ENCODE data around the gene SEMA3C. TPM values are rescaled to one million over a fixed set of nuclear protein-coding genes. Genes with fewer than 3 reads are reported as not detected.

SEMA3C gene
- total RNA-seq, 2 experiments from 2014 or later = not detected

DNA sequence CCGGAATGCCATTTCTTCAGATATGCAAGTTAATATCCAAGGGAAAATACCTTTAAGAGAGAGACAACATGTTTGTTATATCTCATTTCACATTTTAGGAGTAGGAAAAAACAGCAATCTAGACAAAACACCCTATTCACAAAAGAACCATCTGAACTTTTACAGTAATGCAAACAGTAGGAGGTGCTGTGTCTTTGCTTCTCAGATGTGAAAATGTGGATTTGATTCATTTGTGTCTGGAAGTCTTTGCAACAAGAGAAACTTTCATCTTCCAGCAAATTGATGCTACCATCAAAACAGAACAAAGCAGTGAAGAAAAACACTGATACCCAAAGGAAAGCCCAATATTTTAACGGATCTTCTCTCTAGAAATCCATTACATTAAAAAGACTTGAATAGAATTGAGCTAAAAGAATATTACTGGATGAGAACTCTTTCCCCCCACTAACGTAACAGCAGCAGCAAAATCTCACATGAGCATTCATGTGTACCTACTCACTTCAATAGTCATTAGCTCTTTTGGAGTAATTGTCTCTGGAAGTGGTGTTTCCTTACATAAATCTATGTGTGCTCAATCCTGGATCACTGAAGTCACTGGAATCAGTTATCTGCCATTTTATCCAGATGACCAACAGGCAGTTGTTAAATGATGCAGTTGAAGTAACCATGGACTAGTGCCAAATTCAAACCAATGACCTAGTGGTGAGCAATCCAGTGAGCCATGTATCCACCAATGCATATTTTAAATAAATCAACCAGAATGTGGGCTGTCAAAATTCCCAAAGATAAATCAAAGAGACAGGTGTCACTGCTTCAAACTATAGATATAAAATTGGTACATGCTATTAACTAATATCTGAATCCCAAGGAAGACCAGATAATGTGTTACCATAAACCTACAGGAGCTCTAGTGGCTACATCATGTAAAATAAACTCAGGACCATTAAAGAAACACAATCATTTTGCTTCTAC, 1.8 kb downstream of the SEMA3C start:
- POLR2A ChIA-PET = no interaction called here

DNA sequence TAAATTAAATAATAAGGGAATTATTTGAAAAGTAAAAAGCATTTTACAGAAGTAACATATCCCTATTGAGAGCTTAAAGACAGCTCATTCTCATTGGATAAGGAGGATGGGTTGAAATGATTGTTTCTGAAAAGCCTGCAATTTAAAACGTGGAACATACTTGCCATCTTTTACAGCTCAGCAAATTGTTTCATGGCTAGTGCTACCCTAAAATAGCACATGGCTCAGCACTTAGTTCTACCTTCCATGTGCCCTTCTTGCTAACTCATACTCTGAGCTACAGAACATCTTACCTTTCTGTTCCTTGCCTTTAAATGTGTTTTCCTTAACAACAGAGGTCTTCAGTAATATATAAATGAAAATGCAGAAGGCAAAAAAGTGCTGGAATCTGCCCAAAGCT, 8.6 kb downstream of the SEMA3C start:
- H3K4me1 Mint-ChIP-seq = no peaks in the 10 kb centered on the region
- no peaks in the 10 kb centered on the region for H3K27me3 Mint-ChIP-seq
- H3K9me3 Mint-ChIP-seq = peaks cover 4% of the 10 kb centered on the region
- ChIA-PET CTCF (no interaction called here), POLR2A (no interaction called here)
- no peaks in the 10 kb centered on the region for H3K36me3 Mint-ChIP-seq (ENCODE audit: low read depth)
- no peak overlapping the region for H3K4me3 Mint-ChIP-seq
- no peak overlapping the region for H3K27ac Mint-ChIP-seq
- no peak for DNase-seq

More for the DNA sequence above, 1.8 kb downstream of the SEMA3C start:
- Mint-ChIP-seq H3K9me3 (peaks cover 4% of the 10 kb centered on the region), H3K4me3 (no peak overlapping the region), H3K36me3 (ENCODE audit: low read depth) (no peaks in the 10 kb centered on the region), H3K4me1 (peaks cover 5% of the 10 kb centered on the region), H3K27me3 (peaks cover 34% of the 10 kb centered on the region), H3K27ac (no peak overlapping the region)
- no peak for DNase-seq
- CTCF ChIA-PET = no interaction called here

DNA sequence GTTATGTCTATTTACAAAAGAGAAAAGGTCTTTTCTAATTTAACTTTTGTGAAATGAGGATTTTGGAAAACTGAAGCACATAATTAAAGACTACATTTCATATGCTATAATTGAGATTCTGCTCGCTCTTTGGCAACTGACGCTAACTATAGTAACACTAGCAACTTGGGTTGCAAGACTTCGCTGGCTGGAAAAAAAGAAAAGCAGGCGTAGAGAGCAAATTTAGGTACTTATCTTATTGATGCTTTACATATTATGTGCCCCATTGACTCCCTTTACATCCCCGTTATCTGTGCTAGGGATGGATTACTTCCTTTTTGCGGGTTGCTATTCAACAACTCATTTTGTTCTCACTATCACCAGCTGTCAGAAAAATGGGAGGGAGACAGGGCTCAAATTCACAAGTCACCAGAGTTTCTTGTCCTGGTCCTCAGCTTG, 10.5 kb downstream of the SEMA3C start:
- Mint-ChIP-seq H3K27ac (no peak overlapping the region), H3K9me3 (peaks cover 2% of the 10 kb centered on the region), H3K36me3 (ENCODE audit: low read depth) (no peaks in the 10 kb centered on the region), H3K4me1 (no peaks in the 10 kb centered on the region), H3K27me3 (no peaks in the 10 kb centered on the region), H3K4me3 (no peak overlapping the region)
- ChIA-PET POLR2A (no interaction called here), CTCF (no interaction called here)
- DNase-seq = no peak

DNA sequence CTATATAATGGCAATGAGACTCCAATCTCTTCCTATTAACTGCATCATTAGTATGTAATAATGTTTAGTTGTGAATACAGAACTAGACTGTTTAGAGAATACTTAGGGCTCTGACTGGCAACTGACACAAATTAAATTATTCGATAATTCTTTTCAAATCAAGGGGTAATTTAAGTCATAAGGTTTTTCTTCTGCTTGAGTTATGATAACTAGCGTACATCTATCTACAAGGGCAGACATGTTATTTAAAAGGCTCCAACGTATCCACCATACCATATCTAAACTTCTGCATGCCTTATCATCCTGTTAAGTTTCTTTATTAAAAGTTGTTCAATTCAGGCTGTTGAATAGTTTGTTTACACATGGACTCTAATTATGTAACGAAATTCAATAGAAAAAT, 11.2 kb downstream of the SEMA3C start:
- Mint-ChIP-seq H3K9me3 (peaks cover 2% of the 10 kb centered on the region), H3K27ac (no peak overlapping the region), H3K4me1 (no peaks in the 10 kb centered on the region), H3K27me3 (no peaks in the 10 kb centered on the region), H3K4me3 (no peak overlapping the region), H3K36me3 (ENCODE audit: low read depth) (no peaks in the 10 kb centered on the region)
- ChIA-PET POLR2A (no interaction called here), CTCF (no interaction called here)
- DNase-seq = no peak

DNA sequence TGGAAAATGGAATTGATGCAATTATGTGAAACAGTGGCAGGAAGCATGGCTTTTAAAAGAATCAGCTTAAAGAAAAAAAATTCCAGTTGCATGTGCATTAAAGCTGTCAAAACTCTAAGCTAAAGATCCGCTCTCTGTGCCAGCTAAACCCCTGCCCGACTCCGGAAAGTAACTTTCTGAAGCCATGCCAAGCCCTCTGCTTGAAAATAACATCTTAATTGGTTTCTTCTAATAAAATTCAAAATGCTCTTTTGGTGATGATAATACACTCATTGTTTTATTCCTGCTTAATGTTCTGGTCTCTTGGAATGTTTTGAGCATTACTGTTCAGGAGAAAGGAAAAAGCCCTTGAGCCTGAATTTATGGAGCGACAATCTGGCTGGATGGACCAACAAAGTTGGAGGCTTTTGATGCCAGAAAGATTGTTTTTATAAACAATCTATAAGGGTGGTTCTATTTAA, 11.7 kb downstream of the SEMA3C start:
- Mint-ChIP-seq H3K27ac (no peak overlapping the region), H3K4me3 (no peak overlapping the region), H3K4me1 (no peaks in the 10 kb centered on the region), H3K36me3 (ENCODE audit: low read depth) (no peaks in the 10 kb centered on the region), H3K9me3 (peaks cover 2% of the 10 kb centered on the region), H3K27me3 (no peaks in the 10 kb centered on the region)
- ChIA-PET CTCF (no interaction called here), POLR2A (no interaction called here)
- DNase-seq = no peak

DNA sequence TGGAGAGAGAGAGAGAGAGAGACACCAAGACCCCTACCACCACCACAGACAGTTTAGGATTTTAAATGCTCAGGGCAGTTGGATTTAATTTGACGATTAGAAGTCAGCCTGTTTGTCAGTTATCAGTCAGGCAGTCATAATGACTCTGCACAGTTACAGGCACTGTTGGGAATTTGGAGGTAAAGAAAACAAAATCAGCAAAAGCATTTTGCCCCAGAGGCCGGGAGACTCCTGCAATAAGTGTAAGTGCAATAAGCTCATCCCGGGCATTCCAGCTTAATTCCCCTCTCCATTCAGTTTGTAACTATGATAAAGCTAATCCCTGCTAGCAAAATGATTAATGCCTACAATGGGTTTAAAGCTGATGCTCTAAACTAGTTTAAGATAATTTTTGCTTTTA, 13.5 kb downstream of the SEMA3C start:
- no peak for DNase-seq
- no peak overlapping the region for H3K27ac Mint-ChIP-seq
- no peaks in the 10 kb centered on the region for H3K4me1 Mint-ChIP-seq
- ChIA-PET POLR2A (no interaction called here), CTCF (no interaction called here)
- no peak overlapping the region for H3K4me3 Mint-ChIP-seq
- peaks cover 2% of the 10 kb centered on the region for H3K9me3 Mint-ChIP-seq
- H3K27me3 Mint-ChIP-seq = no peaks in the 10 kb centered on the region
- no peaks in the 10 kb centered on the region for H3K36me3 Mint-ChIP-seq (ENCODE audit: low read depth)

DNA sequence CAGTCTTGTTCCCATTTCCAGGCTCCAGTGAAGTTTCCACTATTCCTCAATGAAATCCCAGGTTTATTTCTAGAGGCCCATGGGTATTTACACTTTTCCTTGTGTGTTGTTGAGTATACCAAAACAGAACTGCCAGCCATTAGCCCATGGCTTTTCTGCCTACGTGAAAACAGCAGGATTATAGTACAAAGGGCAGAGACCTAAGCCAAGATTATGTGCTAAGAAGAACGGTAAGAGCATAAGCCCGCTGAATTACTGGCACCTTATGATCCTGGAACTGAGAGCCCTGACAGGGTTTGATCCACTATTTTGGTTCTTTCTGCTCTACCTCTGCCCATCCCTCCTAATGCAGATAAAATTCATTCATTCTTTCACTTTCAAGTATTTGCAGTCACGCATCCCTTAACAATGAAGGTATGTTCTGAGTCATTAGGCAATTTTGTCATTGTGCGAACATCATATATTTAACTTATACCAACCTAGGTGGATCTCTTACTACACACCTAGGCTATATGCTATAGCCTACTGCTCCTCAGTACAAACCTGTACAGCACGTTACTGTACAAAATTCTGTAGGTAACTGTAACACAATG, 16.0 kb downstream of the SEMA3C start:
- no peaks in the 10 kb centered on the region for H3K27me3 Mint-ChIP-seq
- H3K4me3 Mint-ChIP-seq = no peak overlapping the region
- no peaks in the 10 kb centered on the region for H3K36me3 Mint-ChIP-seq (ENCODE audit: low read depth)
- H3K27ac Mint-ChIP-seq = no peak overlapping the region
- ChIA-PET CTCF (no interaction called here), POLR2A (no interaction called here)
- peaks cover 2% of the 10 kb centered on the region for H3K9me3 Mint-ChIP-seq
- H3K4me1 Mint-ChIP-seq = no peaks in the 10 kb centered on the region
- DNase-seq = no peak

DNA sequence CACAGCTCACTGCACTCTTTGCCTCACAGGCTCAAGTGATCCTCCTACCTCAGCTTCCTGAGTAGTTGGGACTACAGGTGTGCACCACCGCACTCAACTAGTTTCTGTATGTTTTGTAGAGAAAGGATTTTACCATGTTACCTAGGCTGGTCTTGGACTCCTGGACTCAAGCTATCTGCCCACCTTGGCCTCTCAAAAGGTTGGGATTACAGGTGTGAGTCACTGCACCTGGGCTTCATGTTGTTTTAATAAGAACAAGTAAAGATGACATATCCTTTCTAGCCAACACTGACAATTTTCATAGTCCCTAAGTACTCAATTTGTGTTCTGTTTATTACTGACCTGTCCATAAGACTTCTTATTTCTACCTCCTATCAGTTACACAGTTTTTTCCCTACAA, 16.8 kb downstream of the SEMA3C start:
- Mint-ChIP-seq H3K9me3 (peaks cover 4% of the 10 kb centered on the region), H3K27ac (no peak overlapping the region), H3K36me3 (ENCODE audit: low read depth) (no peaks in the 10 kb centered on the region), H3K27me3 (no peaks in the 10 kb centered on the region), H3K4me1 (no peaks in the 10 kb centered on the region), H3K4me3 (no peak overlapping the region)
- CTCF ChIA-PET = no interaction called here
- no peak for DNase-seq
- POLR2A ChIA-PET = no interaction called here

DNA sequence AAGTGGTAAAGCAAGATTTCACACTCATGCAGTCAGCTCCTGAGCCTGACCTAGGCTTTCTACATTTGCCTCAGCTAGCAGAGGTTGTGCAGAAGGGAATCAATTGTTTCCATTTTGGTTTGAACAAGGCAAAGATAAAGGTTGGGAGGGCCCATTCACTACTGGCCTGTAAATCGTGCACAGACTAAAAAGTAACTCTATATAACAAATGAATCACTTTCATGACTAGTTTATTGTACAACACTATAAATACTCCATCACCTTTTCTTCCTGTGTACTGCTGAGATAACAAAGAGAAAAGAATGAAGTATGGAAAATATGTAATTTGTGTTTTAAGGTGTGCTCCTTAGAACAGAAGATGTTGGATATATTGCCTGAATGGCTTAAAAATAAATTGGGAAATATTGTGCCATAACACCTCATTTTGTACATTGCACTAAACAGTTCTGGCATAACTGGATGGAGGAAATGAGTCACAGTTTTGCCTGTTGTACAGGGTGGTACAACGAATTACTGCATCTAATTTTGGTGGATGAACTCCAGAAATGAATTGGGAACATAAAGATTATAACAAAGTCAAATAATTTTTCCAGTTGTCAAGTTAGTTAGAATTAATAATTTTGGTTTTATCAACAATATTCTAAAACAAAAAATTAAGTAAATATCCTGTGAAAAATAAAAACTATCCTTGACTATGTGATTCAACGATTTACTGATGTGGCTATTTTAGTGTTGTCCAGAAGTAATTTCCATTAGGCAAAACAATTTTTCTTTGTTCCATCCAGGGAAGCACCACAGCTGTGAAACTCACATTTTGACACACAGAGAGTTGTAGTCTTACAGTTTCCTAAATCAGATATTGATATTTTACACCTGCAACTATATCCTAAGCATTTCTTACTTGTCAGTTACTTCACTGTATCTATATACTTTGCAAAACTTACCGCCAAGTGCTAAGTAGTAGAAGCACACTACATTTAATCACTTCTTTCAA, 18.0 kb downstream of the SEMA3C start:
- Mint-ChIP-seq H3K27me3 (no peaks in the 10 kb centered on the region), H3K36me3 (ENCODE audit: low read depth) (no peaks in the 10 kb centered on the region), H3K4me3 (no peak overlapping the region), H3K4me1 (no peaks in the 10 kb centered on the region), H3K9me3 (peaks cover 5% of the 10 kb centered on the region), H3K27ac (no peak overlapping the region)
- DNase-seq = no peak
- ChIA-PET POLR2A (no interaction called here), CTCF (interaction anchor here (0.6 kb wide), 1 partner anchor 131 kb away, joined by 5 read pairs; no protein-coding TSS in a partner anchor)

DNA sequence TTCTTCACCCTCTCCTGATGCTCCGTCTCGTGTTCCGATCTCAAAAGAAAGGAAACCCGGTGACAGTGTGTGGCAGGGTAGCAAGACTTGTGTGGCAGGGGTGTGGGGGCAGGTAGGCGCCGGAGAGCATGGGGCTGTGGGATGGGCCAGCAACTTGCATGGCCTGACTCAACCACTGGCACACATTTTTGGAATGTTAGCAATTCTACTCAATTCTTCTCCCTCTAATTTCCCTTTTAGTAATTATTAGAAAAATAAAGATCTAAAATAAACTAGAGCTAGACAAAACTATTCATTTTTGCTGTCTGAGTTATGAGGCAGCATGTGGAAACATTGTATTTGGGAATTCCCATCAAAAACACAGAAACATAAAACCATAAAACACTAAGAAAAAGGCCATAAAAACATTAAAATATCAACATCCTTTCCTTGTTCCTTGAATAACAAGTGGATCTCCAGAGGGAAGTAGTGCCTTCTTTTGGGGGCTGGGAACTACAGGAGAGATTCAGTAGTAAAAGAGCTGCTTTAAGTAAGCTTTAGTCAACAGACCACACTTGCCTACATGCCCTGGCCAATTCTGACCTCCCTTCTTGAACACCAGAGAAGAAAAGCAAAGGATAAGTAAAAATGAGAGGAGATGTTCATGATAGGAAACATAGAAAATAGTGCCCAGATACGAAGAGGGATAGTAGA, 21.8 kb downstream of the SEMA3C start:
- H3K4me3 Mint-ChIP-seq = no peak overlapping the region
- no peak overlapping the region for H3K27ac Mint-ChIP-seq
- H3K36me3 Mint-ChIP-seq (ENCODE audit: low read depth) = no peaks in the 10 kb centered on the region
- no peak for DNase-seq
- no peaks in the 10 kb centered on the region for H3K27me3 Mint-ChIP-seq
- POLR2A ChIA-PET = no interaction called here
- peaks cover 4% of the 10 kb centered on the region for H3K9me3 Mint-ChIP-seq
- H3K4me1 Mint-ChIP-seq = no peaks in the 10 kb centered on the region
- CTCF ChIA-PET = no interaction called here

DNA sequence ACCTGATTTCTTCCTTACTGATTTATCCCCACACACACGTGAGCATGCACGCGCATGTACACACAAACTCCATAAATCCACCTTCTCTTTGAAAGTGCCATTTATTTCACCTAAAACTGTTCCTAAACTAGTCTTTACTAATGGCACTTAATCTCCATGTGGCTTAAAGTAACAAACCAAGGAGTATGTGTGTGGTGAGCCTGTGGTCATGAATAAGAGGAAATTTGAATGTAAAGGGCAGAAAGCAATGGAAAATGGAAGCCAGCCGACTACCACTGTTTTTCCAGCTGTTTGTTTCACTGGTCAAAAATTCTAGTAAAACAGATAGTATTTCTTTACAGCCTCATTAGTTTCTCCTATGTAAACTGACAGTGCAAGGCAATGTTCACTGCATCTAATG, 23.8 kb downstream of the SEMA3C start:
- no peak for DNase-seq
- ChIA-PET POLR2A (no interaction called here), CTCF (no interaction called here)
- Mint-ChIP-seq H3K36me3 (ENCODE audit: low read depth) (no peaks in the 10 kb centered on the region), H3K27me3 (no peaks in the 10 kb centered on the region), H3K4me3 (no peak overlapping the region), H3K4me1 (no peaks in the 10 kb centered on the region), H3K9me3 (peaks cover 4% of the 10 kb centered on the region), H3K27ac (no peak overlapping the region)

DNA sequence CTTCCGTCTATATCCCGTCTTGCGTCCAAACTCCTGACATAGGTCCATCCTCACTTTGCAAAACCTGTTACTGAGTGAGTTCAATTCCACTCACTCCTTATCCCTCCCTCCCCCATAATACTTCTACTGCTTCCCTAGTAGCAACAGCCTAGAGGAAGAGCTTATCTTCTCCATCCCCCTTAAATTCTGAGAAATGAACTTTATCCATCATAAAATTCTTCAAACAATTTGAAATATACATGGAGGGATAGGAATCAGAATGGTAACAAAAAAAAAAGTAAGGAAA, 27.6 kb downstream of the SEMA3C start:
- no peaks in the 10 kb centered on the region for H3K4me1 Mint-ChIP-seq
- ChIA-PET POLR2A (no interaction called here), CTCF (no interaction called here)
- H3K4me3 Mint-ChIP-seq = no peak overlapping the region
- no peaks in the 10 kb centered on the region for H3K36me3 Mint-ChIP-seq (ENCODE audit: low read depth)
- no peaks in the 10 kb centered on the region for H3K9me3 Mint-ChIP-seq
- DNase-seq = no peak
- H3K27me3 Mint-ChIP-seq = no peaks in the 10 kb centered on the region
- no peak overlapping the region for H3K27ac Mint-ChIP-seq
